Kidney tubule cell (primary cell): Measurements from ENCODE around the gene HOXD11.

ENCODE experiments used
- DNase-seq: peaks from one replicate; pipeline ENCODE4 v3.0.0-alpha.2; 2018; ENCODE audit warnings: low spot score

The HOXD11 gene

GRCh38 chr2:176131848-176132158 lies 24.7 kb downstream of the HOXD11 start:
- no peak for DNase-seq

- DNase-seq: peak; percentile 69
These were observed 25.4 kb downstream of the HOXD11 start for GRCh38 chr2:176132205-176133171.

- DNase-seq: no peak
These were observed 26.3 kb downstream of the HOXD11 start for GRCh38 chr2:176133389-176133788.

GRCh38 chr2:176134035-176134434 lies 27.0 kb downstream of the HOXD11 start:
- peak; percentile 35 for DNase-seq

GRCh38 chr2:176135035-176135440 lies 28.0 kb downstream of the HOXD11 start:
- DNase-seq: peak; percentile 34

- DNase-seq: peak; percentile 54
These were observed 29.5 kb downstream of the HOXD11 start for GRCh38 chr2:176136374-176137251.

- no peak for DNase-seq
These were observed 30.1 kb downstream of the HOXD11 start for GRCh38 chr2:176137252-176137580.

- DNase-seq: no peak
These were observed 30.8 kb downstream of the HOXD11 start for GRCh38 chr2:176137906-176138305.

GRCh38 chr2:176138526-176138922 lies 31.4 kb downstream of the HOXD11 start:
- DNase-seq: no peak

- DNase-seq: no peak
These were observed 32.0 kb downstream of the HOXD11 start for GRCh38 chr2:176138923-176139660.

- peak; percentile 42 for DNase-seq
These were observed 32.8 kb downstream of the HOXD11 start for GRCh38 chr2:176139661-176140512.

GRCh38 chr2:176140513-176141317 lies 33.6 kb downstream of the HOXD11 start:
- peak; percentile 84 for DNase-seq

GRCh38 chr2:176142281-176142680 lies 35.2 kb downstream of the HOXD11 start:
- DNase-seq: no peak

GRCh38 chr2:176145085-176145969 lies 38.2 kb downstream of the HOXD11 start:
- DNase-seq: no peak

- no peak for DNase-seq
These were observed 39.0 kb downstream of the HOXD11 start for GRCh38 chr2:176146101-176146500.

GRCh38 chr2:176146645-176147044 lies 39.6 kb downstream of the HOXD11 start:
- no peak for DNase-seq

- DNase-seq: no peak
These were observed 40.2 kb downstream of the HOXD11 start for GRCh38 chr2:176147210-176147799.

GRCh38 chr2:176147800-176148496 lies 40.9 kb downstream of the HOXD11 start:
- DNase-seq: peak; percentile 82
